HEK293 (cell line): ENCODE results near the gene NPHP4.
A peak's percentile ranks its signal among the peaks of the same experiment; 100 is the strongest.

Experiments
- ATF2 ChIP-seq: fragments of 450-650 bp; formaldehyde crosslinking; IDR thresholded peaks from 2 replicates; pipeline ENCODE4 v1.5.1; 2016; ENCODE audit warnings: missing biosample characterization, missing genetic modification characterization, low read depth
- EGR2 ChIP-seq: fragments of 450-650 bp; formaldehyde crosslinking; IDR thresholded peaks from 2 replicates; pipeline ENCODE4 v1.5.1; 2016; ENCODE audit warnings: low read depth, missing biosample characterization, missing genetic modification characterization
- GLIS2 ChIP-seq: fragments of 450-650 bp; formaldehyde crosslinking; IDR thresholded peaks from 2 replicates; pipeline ENCODE4 v1.5.1; 2016; ENCODE audit warnings: missing biosample characterization, missing genetic modification characterization
- IKZF3 ChIP-seq: fragments of 450-650 bp; IDR thresholded peaks from 2 replicates; pipeline ENCODE4 v1.5.0; 2018; ENCODE audit warnings: missing biosample characterization, mild to moderate bottlenecking, missing genetic modification characterization, moderate library complexity
- KLF1 ChIP-seq: fragments of 450-650 bp; formaldehyde crosslinking; IDR thresholded peaks from 2 replicates; pipeline ENCODE4 v1.5.1; 2016; ENCODE audit warnings: missing biosample characterization, missing genetic modification characterization
- KLF17 ChIP-seq: fragments of 450-650 bp; formaldehyde crosslinking; IDR thresholded peaks from 2 replicates; pipeline ENCODE4 v1.5.1; 2016; ENCODE audit warnings: missing biosample characterization, missing genetic modification characterization
- KLF7 ChIP-seq: fragments of 450-650 bp; formaldehyde crosslinking; IDR thresholded peaks from 2 replicates; pipeline ENCODE4 v1.5.1; 2016; ENCODE audit warnings: missing biosample characterization, missing genetic modification characterization, borderline replicate concordance
- KLF9 ChIP-seq: fragments of 450-650 bp; formaldehyde crosslinking; IDR thresholded peaks from 2 replicates; pipeline ENCODE4 v1.5.1; 2016; ENCODE audit warnings: missing biosample characterization, missing genetic modification characterization, low read depth
- MEIS1 ChIP-seq: sonication (generic); formaldehyde crosslinking; IDR thresholded peaks from 2 replicates; pipeline ENCODE4 v1.8.1; 2022; ENCODE audit warnings: missing genetic modification reagents, mild to moderate bottlenecking, borderline replicate concordance
- OSR2 ChIP-seq: fragments of 450-650 bp; formaldehyde crosslinking; IDR thresholded peaks from 2 replicates; pipeline ENCODE4 v1.5.1; 2016; ENCODE audit warnings: missing biosample characterization, missing genetic modification characterization
- PATZ1 ChIP-seq: fragments of 450-650 bp; formaldehyde crosslinking; IDR thresholded peaks from 2 replicates; pipeline ENCODE4 v1.5.1; 2016; ENCODE audit warnings: missing biosample characterization, missing genetic modification characterization
- REST ChIP-seq: fragments of 450-650 bp; formaldehyde crosslinking; IDR thresholded peaks from 2 replicates; pipeline ENCODE4 v1.5.1; 2016; ENCODE audit warnings: missing biosample characterization, missing genetic modification characterization
- SP2 ChIP-seq: fragments of 450-650 bp; formaldehyde crosslinking; IDR thresholded peaks from 2 replicates; pipeline ENCODE4 v1.5.1; 2016; ENCODE audit warnings: missing biosample characterization, missing genetic modification characterization
- TRIM28 ChIP-seq: IDR thresholded peaks from 2 replicates; pipeline ENCODE4 v1.6.1; 2011; ENCODE audit warnings: low read length, control low read depth, borderline replicate concordance
- WT1 ChIP-seq: fragments of 450-650 bp; formaldehyde crosslinking; IDR thresholded peaks from 2 replicates; pipeline ENCODE4 v1.5.1; 2016; ENCODE audit warnings: missing biosample characterization, missing genetic modification characterization
- ZBTB17 ChIP-seq: fragments of 450-650 bp; formaldehyde crosslinking; IDR thresholded peaks from 2 replicates; pipeline ENCODE4 v1.5.1; 2016; ENCODE audit warnings: missing biosample characterization, missing genetic modification characterization
- ZBTB8A ChIP-seq: fragments of 450-650 bp; formaldehyde crosslinking; IDR thresholded peaks from 2 replicates; pipeline ENCODE4 v1.5.1; 2016; ENCODE audit warnings: missing biosample characterization, missing genetic modification characterization
- ZIC2 ChIP-seq: fragments of 450-650 bp; formaldehyde crosslinking; IDR thresholded peaks from 2 replicates; pipeline ENCODE4 v1.5.1; 2016; ENCODE audit warnings: missing biosample characterization, missing genetic modification characterization
- ZNF16 ChIP-seq: fragments of 450-650 bp; formaldehyde crosslinking; IDR thresholded peaks from 2 replicates; pipeline ENCODE4 v1.5.1; 2016; ENCODE audit warnings: low read depth, missing biosample characterization, missing genetic modification characterization
- ZNF341 ChIP-seq: fragments of 450-650 bp; formaldehyde crosslinking; IDR thresholded peaks from 2 replicates; pipeline ENCODE4; 2016; ENCODE audit warnings: low read depth, missing biosample characterization, missing genetic modification characterization
- ZNF354C ChIP-seq: fragments of 450-650 bp; formaldehyde crosslinking; IDR thresholded peaks from 2 replicates; pipeline ENCODE4 v1.5.1; 2016; ENCODE audit warnings: missing biosample characterization, missing genetic modification characterization, low read depth, borderline replicate concordance
- ZNF398 ChIP-seq: fragments of 450-650 bp; formaldehyde crosslinking; IDR thresholded peaks from 2 replicates; pipeline ENCODE4 v1.5.1; 2017; ENCODE audit warnings: missing biosample characterization, missing genetic modification characterization
- ZNF580 ChIP-seq: fragments of 450-650 bp; formaldehyde crosslinking; IDR thresholded peaks from 2 replicates; pipeline ENCODE4 v1.5.1; 2016; ENCODE audit warnings: missing biosample characterization, missing genetic modification characterization
- ZNF600 ChIP-seq: fragments of 450-650 bp; formaldehyde crosslinking; IDR thresholded peaks from 2 replicates; pipeline ENCODE4 v1.5.1; 2016; ENCODE audit warnings: missing biosample characterization, missing genetic modification characterization
- ZNF629 ChIP-seq: fragments of 450-650 bp; formaldehyde crosslinking; IDR thresholded peaks from 2 replicates; pipeline ENCODE4 v1.5.1; 2017; ENCODE audit warnings: missing biosample characterization, missing genetic modification characterization
- ZNF704 ChIP-seq: fragments of 450-650 bp; formaldehyde crosslinking; IDR thresholded peaks from 2 replicates; pipeline ENCODE4 v1.5.1; 2016; ENCODE audit warnings: missing biosample characterization, missing genetic modification characterization
- ZNF76 ChIP-seq: fragments of 450-650 bp; formaldehyde crosslinking; IDR thresholded peaks from 2 replicates; pipeline ENCODE4; 2016; ENCODE audit warnings: low read depth, missing biosample characterization, missing genetic modification characterization, borderline replicate concordance
- ZNF776 ChIP-seq: fragments of 450-650 bp; formaldehyde crosslinking; IDR thresholded peaks from 2 replicates; pipeline ENCODE4 v1.5.0; 2017; ENCODE audit warnings: missing biosample characterization, missing genetic modification characterization, borderline replicate concordance

The NPHP4 gene

GRCh38 chr1:5980314-5981008 lies 11.8 kb downstream of the NPHP4 start (continued):
- TF ChIP-seq ZBTB8A (peak; percentile 60), TRIM28 (0 out of 2 replicates have a peak, but pooled peaks have one; percentile 61), ZIC2 (tag by site-specific recombination) (peak; percentile 8; the same call in 1 of the 2 replicates), ATF2 (tag by site-specific recombination) (no peak), KLF7 (tag by site-specific recombination) (no peak), ZNF341 (tag by site-specific recombination) (peak; percentile 99), GLIS2 (peak; percentile 46), REST (tag by site-specific recombination) (no peak), KLF1 (peak; percentile 79), ZNF76 (tag by site-specific recombination) (0 out of 2 replicates have a peak, but pooled peaks have one; percentile 54), ZNF398 (tag by site-specific recombination) (peak; percentile 84), PATZ1 (tag by site-specific recombination) (peak; percentile 86), ZNF600 (tag by site-specific recombination) (peak; percentile 80), KLF9 (tag by site-specific recombination) (peak; percentile 60; the same call in 1 of the 2 replicates), ZNF776 (no peak), ZNF580 (tag by site-specific recombination) (no peak), ZNF629 (tag by site-specific recombination) (peak; percentile 53), ZNF16 (no peak), WT1 (peak; percentile 74; the same call in 1 of the 2 replicates), EGR2 (0 out of 2 replicates have a peak, but pooled peaks have one; percentile 6), IKZF3 (peak; percentile 67; the same call in 1 of the 2 replicates), OSR2 (tag by site-specific recombination) (peak; percentile 62), SP2 (peak; percentile 88), MEIS1 (CRISPR knock-in tag) (no peak), ZNF354C (no peak), ZBTB17 (tag by site-specific recombination) (peak; percentile 79; the same call in 1 of the 2 replicates), ZNF704 (tag by site-specific recombination) (no peak), KLF17 (tag by site-specific recombination) (peak; percentile 72)
- TF ChIP-seq, all 188 proteins: peak for 26
